ENCODE measurements around the gene CHST5. TPM values are rescaled to one million over a fixed set of nuclear protein-coding genes. Genes with fewer than 3 reads are reported as not detected.
"Not testable (repeated sequence)": the region's sequence is repeated elsewhere in the genome, so short reads cannot be mapped to it uniquely, and the experiment has no call there.

CHST5 gene
- total RNA-seq, 1 experiment from 2014 or later, result 0.11 TPM

DNA sequence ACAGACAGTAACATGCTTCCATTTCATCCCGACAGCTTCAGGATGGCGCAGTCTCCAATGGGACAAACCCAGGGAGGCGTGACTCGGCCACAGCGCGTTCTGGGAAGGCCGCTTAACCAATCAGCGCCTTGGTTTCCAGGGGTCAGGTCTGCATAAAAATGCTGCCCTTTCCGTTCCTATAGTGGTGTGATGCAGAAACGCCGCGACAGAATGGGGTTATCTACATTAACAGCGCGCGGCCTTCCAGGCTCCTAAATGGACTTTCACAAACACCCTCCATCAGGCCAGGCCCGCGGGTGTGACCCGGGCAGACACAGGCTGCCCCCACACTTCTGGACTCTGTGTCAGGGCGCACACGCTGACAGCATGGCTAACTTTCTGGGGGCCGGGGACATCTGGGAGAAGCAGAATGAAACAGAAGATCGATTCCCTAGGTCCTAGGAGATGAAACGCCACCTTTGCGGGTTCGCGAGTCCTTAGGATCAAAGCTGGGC is 19.4 kb upstream of the CHST5 start:
- DNase-seq, result peak; percentile 94 to 95
- no peaks in the 10 kb centered on the region for H3K9me3 Mint-ChIP-seq (ENCODE audit: unreplicated experiment)
- intact Hi-C loops (cut with micrococcal nuclease; ENCODE audit: unreplicated experiment), result loop anchor here (1.0 kb wide), 1 partner anchor 34 kb away; no protein-coding TSS in a partner anchor
- H3K36me3 Mint-ChIP-seq (ENCODE audit: insufficient read depth, unreplicated experiment), result peaks cover 6% of the 10 kb centered on the region
- H3K4me1 Mint-ChIP-seq (ENCODE audit: low read depth, unreplicated experiment), result peaks cover 6% of the 10 kb centered on the region
- no peaks in the 10 kb centered on the region for H3K9me3 ChIP-seq
- TSS peak; percentile 36 for BruUV-seq (replicated peaks)
- H3K36me3 ChIP-seq (ENCODE audit: control insufficient read depth, insufficient read depth, low read length), result no peaks in the 10 kb centered on the region
- CTCF ChIA-PET, result interaction anchor here (0.7 to 2.7 kb wide), 2 partner anchors 10 to 38 kb away, joined by 3 to 21 read pairs; no protein-coding TSS in a partner anchor
- POLR2A ChIA-PET, result interaction anchor here (0.5 to 1.2 kb wide), 4 partner anchors 10 to 391 kb away, joined by 3 to 6 read pairs (median 4); partner anchors contain the start of gene ADAT1
- no peaks in the 10 kb centered on the region for H3K27me3 ChIP-seq (replicated peaks; ENCODE audit: control insufficient read depth, insufficient read depth, low read length)
- peak overlapping the region; percentile 98 for H3K4me3 Mint-ChIP-seq (ENCODE audit: unreplicated experiment)
- no peaks in the 10 kb centered on the region for H3K4me1 ChIP-seq
- no peak for TF ChIP-seq CTCF (IDR thresholded peaks at IDR 0.05; ENCODE audit: insufficient read depth in 1 of 2, low read depth in 1 of 2, low read length in 1 of 2, severe bottlenecking in 1 of 2, unreplicated experiment in 1 of 2)
- H3K4me3 ChIP-seq (ENCODE audit: low read depth, low read length), result peak overlapping the region; percentile 76
- H3K27me3 Mint-ChIP-seq (ENCODE audit: insufficient read depth, unreplicated experiment), result no peaks in the 10 kb centered on the region
- peak overlapping the region; percentile 98 for H3K27ac Mint-ChIP-seq (ENCODE audit: unreplicated experiment)

DNA sequence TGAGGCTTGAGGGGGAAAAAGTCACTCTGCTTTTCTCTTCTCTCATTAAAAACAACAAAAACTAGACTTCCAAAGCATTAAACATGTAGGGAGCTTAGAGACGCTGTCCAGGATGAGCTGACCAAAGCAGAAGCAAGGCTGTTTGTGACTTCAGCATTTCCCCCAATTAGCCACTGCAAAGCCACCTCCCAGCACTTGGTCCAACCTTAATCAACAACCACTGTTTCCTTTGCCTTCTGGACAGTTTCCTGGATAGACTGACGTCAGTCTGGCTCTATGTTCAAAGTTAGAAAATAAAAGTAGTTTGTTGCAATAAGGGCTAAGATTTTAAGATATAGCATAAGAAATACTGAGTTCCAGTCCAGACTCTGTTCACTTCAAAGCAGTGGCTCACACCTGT is 17.0 kb upstream of the CHST5 start:
- Histone ChIP-seq H3K27me3 (replicated peaks; ENCODE audit: control insufficient read depth, insufficient read depth, low read length) (no peaks in the 10 kb centered on the region), H3K4me3 (ENCODE audit: low read depth, low read length) (no peak overlapping the region), H3K36me3 (ENCODE audit: control insufficient read depth, insufficient read depth, low read length) (no peaks in the 10 kb centered on the region), H3K4me1 (no peaks in the 10 kb centered on the region), H3K9me3 (no peaks in the 10 kb centered on the region)
- intact Hi-C loops (cut with micrococcal nuclease; ENCODE audit: unreplicated experiment), result no loop called here
- DNase-seq, result no peak
- Mint-ChIP-seq H3K27ac (ENCODE audit: unreplicated experiment) (no peak overlapping the region), H3K9me3 (ENCODE audit: unreplicated experiment) (no peaks in the 10 kb centered on the region), H3K4me3 (ENCODE audit: unreplicated experiment) (no peak overlapping the region), H3K27me3 (ENCODE audit: insufficient read depth, unreplicated experiment) (no peaks in the 10 kb centered on the region), H3K36me3 (ENCODE audit: insufficient read depth, unreplicated experiment) (peaks cover 6% of the 10 kb centered on the region), H3K4me1 (ENCODE audit: low read depth, unreplicated experiment) (peaks cover 6% of the 10 kb centered on the region)
- no peak for TF ChIP-seq CTCF (IDR thresholded peaks at IDR 0.05; ENCODE audit: insufficient read depth in 1 of 2, low read depth in 1 of 2, low read length in 1 of 2, severe bottlenecking in 1 of 2, unreplicated experiment in 1 of 2)
- POLR2A ChIA-PET, result no interaction called here
- CTCF ChIA-PET, result interaction anchor here (1.1 to 1.4 kb wide), 2 partner anchors 36 to 80 kb away, joined by 4 to 6 read pairs; no protein-coding TSS in a partner anchor
- no TSS peak for BruUV-seq (replicated peaks)

DNA sequence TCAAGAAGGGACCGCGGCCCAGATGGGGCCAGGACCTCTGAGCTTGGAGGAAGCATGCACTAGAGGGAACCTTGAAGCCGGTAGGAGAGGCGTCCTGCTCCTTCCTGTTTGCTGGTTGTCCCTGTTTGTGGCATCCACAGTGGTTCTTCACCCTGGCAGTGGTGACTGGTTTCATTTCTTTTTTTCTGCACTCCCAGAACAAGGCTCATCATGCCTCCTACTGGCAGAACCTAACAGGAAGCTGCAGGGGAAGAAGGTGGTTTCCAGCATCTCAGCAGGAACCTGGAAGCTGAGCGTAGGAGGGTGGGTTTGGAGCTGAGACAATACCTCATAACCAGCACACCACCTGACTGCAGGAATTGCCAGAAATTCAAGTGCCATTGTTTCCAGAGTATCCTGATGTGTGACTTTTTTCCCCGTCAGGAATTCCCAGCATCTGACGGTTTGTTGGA is 14.3 kb upstream of the CHST5 start:
- DNase-seq, result peak in 1 of 2 experiments; percentile 49
- TF ChIP-seq CTCF (IDR thresholded peaks at IDR 0.05; ENCODE audit: insufficient read depth in 1 of 2, low read depth in 1 of 2, low read length in 1 of 2, severe bottlenecking in 1 of 2, unreplicated experiment in 1 of 2), result peak in 1 of 2 experiments; percentile 70
- H3K36me3 ChIP-seq (ENCODE audit: control insufficient read depth, insufficient read depth, low read length), result no peaks in the 10 kb centered on the region
- no peaks in the 10 kb centered on the region for H3K27me3 ChIP-seq (replicated peaks; ENCODE audit: control insufficient read depth, insufficient read depth, low read length)
- H3K4me1 ChIP-seq, result no peaks in the 10 kb centered on the region
- Mint-ChIP-seq H3K27me3 (ENCODE audit: insufficient read depth, unreplicated experiment) (no peaks in the 10 kb centered on the region), H3K36me3 (ENCODE audit: insufficient read depth, unreplicated experiment) (peaks cover 2% of the 10 kb centered on the region), H3K4me1 (ENCODE audit: low read depth, unreplicated experiment) (no peaks in the 10 kb centered on the region), H3K27ac (ENCODE audit: unreplicated experiment) (no peak overlapping the region), H3K9me3 (ENCODE audit: unreplicated experiment) (no peaks in the 10 kb centered on the region), H3K4me3 (ENCODE audit: unreplicated experiment) (no peak overlapping the region)
- no TSS peak for BruUV-seq (replicated peaks)
- H3K9me3 ChIP-seq, result no peaks in the 10 kb centered on the region
- POLR2A ChIA-PET, result interaction anchor here (0.5 kb wide), 1 partner anchor 71 kb away, joined by 4 read pairs; no protein-coding TSS in a partner anchor
- intact Hi-C loops (cut with micrococcal nuclease; ENCODE audit: unreplicated experiment), result loop anchor here (1.0 kb wide), 3 partner anchors 22 to 79 kb away; no protein-coding TSS in a partner anchor
- H3K4me3 ChIP-seq (ENCODE audit: low read depth, low read length), result no peak overlapping the region
- CTCF ChIA-PET, result interaction anchor here (0.6 to 1.7 kb wide), 6 partner anchors 15 to 86 kb away, joined by 3 to 11 read pairs (median 4); partner anchors contain the start of genes CHST6 and GABARAPL2

- intact Hi-C loops (cut with micrococcal nuclease; ENCODE audit: unreplicated experiment); H3K27me3 Mint-ChIP-seq (ENCODE audit: insufficient read depth, unreplicated experiment); BruUV-seq (replicated peaks); POLR2A ChIA-PET; H3K36me3 ChIP-seq (ENCODE audit: control insufficient read depth, insufficient read depth, low read length); H3K4me3 ChIP-seq (ENCODE audit: low read depth, low read length); H3K27ac Mint-ChIP-seq (ENCODE audit: unreplicated experiment); H3K4me1 ChIP-seq; H3K4me3 Mint-ChIP-seq (ENCODE audit: unreplicated experiment); CTCF ChIA-PET; H3K9me3 ChIP-seq; H3K36me3 Mint-ChIP-seq (ENCODE audit: insufficient read depth, unreplicated experiment); H3K27me3 ChIP-seq (replicated peaks; ENCODE audit: control insufficient read depth, insufficient read depth, low read length); H3K4me1 Mint-ChIP-seq (ENCODE audit: low read depth, unreplicated experiment); H3K9me3 Mint-ChIP-seq (ENCODE audit: unreplicated experiment); DNase-seq: not testable (repeated sequence)
Observed at GRCh38 chr16:75548456-75548855, 12.5 kb upstream of the CHST5 start.
